ENCODE data around the gene PACRG. TPM values are rescaled to one million over a fixed set of nuclear protein-coding genes. Genes with fewer than 3 reads are reported as not detected.

The PACRG gene
- total and polyA plus RNA-seq, 2 of the 13 experiments (the other 11 are each of a cell fraction or from before 2014, with no cell fraction given) = 0.13 TPM; not detected in 1

GRCh38 chr6:163187606-163188005 is 459.8 kb downstream of the PACRG start:
- H3K4me3 ChIP-seq (replicated peaks in 1 of 3; ENCODE audit: insufficient read depth in 1 of 3, low read depth in 2 of 3, low read length in 3 of 3) = no peak overlapping the region
- intact Hi-C loops (cut with micrococcal nuclease; ENCODE audit: unreplicated experiment) = no loop called here
- BruUV-seq (replicated peaks) = no TSS peak
- no peak for ATAC-seq
- no peak for DNase-seq (ENCODE audit: low spot score)
- H3K79me2 ChIP-seq (ENCODE audit: insufficient read depth, low read length) = no peaks in the 10 kb centered on the region
- FAIRE-seq = no peak
- no peak overlapping the region for H3K27ac ChIP-seq (ENCODE audit: extremely low read length, insufficient read depth, low read length)
- H3K9me3 ChIP-seq (ENCODE audit: low read length) = no peaks in the 10 kb centered on the region
- ChIA-PET POLR2A (no interaction called here), CTCF (ENCODE audit: low intra/inter-chr PET ratio, low total read pairs) (no interaction called here)
- no peak overlapping the region for H3K9ac ChIP-seq (ENCODE audit: insufficient read depth, low read depth, low read length)
- peaks cover 0 to 52% of the 10 kb centered on the region in 2 experiments; a peak in 4 of 5 replicates for H3K27me3 ChIP-seq (ENCODE audit: control insufficient read depth in 1 of 2, insufficient read depth in 2 of 2, low read length in 2 of 2)
- no peak overlapping the region for H3K4me2 ChIP-seq (ENCODE audit: low read depth, low read length)
- H3K36me3 ChIP-seq (replicated peaks in 1 of 2; ENCODE audit: control insufficient read depth in 1 of 2, insufficient read depth in 2 of 2, low read length in 2 of 2) = no peaks in the 10 kb centered on the region
- in situ Hi-C loops (cut with HindIII; ENCODE audit: extremely low pct_ligation_motif_present, low pct_unique_long_range_greater_than_20kb) = loop anchor here (10.0 to 25.0 kb wide), 2 partner anchors 367 to 925 kb away; no protein-coding TSS in a partner anchor
- 59% methylated on average over 11 of the region's 11 CpGs for WGBS (ENCODE audit: low lambda C conversion rate)
- TF ChIP-seq ZBTB49 (CRISPR knock-in tag; IDR thresholded peaks at IDR 0.05; ENCODE audit: borderline replicate concordance) (no peak), CBFB (CRISPR knock-in tag; IDR thresholded peaks at IDR 0.05) (no peak), SALL1 (CRISPR knock-in tag; IDR thresholded peaks at IDR 0.05) (no peak), RELA (CRISPR knock-in tag; IDR thresholded peaks at IDR 0.05) (no peak), REST (IDR thresholded peaks at IDR 0.05; ENCODE audit: borderline replicate concordance in 1 of 2, low read depth in 1 of 2, low read length in 2 of 2) (no peak), HNRNPL (IDR thresholded peaks at IDR 0.05; ENCODE audit: low read depth, low read length) (no peak), ZNF224 (CRISPR knock-in tag; IDR thresholded peaks at IDR 0.05) (no peak), ZXDC (CRISPR knock-in tag; IDR thresholded peaks at IDR 0.05) (no peak), ZBTB43 (CRISPR knock-in tag; conservative IDR thresholded peaks at IDR 0.05) (no peak), ZNF605 (CRISPR knock-in tag; IDR thresholded peaks at IDR 0.05) (no peak), ZNF30 (CRISPR knock-in tag; IDR thresholded peaks at IDR 0.05) (no peak), E2F5 (CRISPR knock-in tag; conservative IDR thresholded peaks at IDR 0.05) (no peak), ZNF788 (CRISPR knock-in tag; IDR thresholded peaks at IDR 0.05; ENCODE audit: borderline replicate concordance) (no peak), RFX3 (CRISPR knock-in tag; IDR thresholded peaks at IDR 0.05) (no peak)
- peaks cover 8% of the 10 kb centered on the region; the same call in 1 of the 2 replicates for H3K4me1 ChIP-seq (ENCODE audit: insufficient read depth, low read length)
- no peak overlapping the region for H2AFZ ChIP-seq (ENCODE audit: low read length)
- no peaks in the 10 kb centered on the region for H4K20me1 ChIP-seq (ENCODE audit: insufficient read depth, low read length)
